ENCODE results near the gene KLLN. TPM values are rescaled to one million over a fixed set of nuclear protein-coding genes. Genes with fewer than 3 reads are reported as not detected.
"Not testable (repeated sequence)": the region's sequence is repeated elsewhere in the genome, so short reads cannot be mapped to it uniquely, and the experiment has no call there.

The KLLN gene
- 0.41 and 0.43 TPM in 2 replicates for total RNA-seq (2014; rRNA removed; shearing (Covaris generic))

- DNase-seq (ENCODE audit: low spot score), result peak; percentile 77
These were observed at the start of gene KLLN, which contains the start of gene PTEN for GRCh38 chr10:87863053-87863943. Gene KLLN (minus strand): TSS chr10:87863533. CDS start chr10:87862487, 1,046 bp downstream. Gene PTEN (plus strand): TSS chr10:87863625. CDS start chr10:87864470, 845 bp downstream.

- not testable (repeated sequence) for DNase-seq (ENCODE audit: low spot score)
These were observed 40.1 kb upstream of the KLLN start for GRCh38 chr10:87903396-87903795.

GRCh38 chr10:87897957-87898356 lies 34.6 kb upstream of the KLLN start:
- not testable (repeated sequence) for DNase-seq (ENCODE audit: low spot score)

- DNase-seq (ENCODE audit: low spot score), result no peak
These were observed 32.9 kb upstream of the KLLN start for GRCh38 chr10:87896216-87896615.

GRCh38 chr10:87895430-87895829 lies 32.1 kb upstream of the KLLN start:
- no peak for DNase-seq (ENCODE audit: low spot score)

- no peak for DNase-seq (ENCODE audit: low spot score)
These were observed 24.4 kb upstream of the KLLN start for GRCh38 chr10:87887548-87888289.

- no peak for DNase-seq (ENCODE audit: low spot score)
These were observed 23.8 kb upstream of the KLLN start for GRCh38 chr10:87887146-87887545.

GRCh38 chr10:87886635-87887034 lies 23.3 kb upstream of the KLLN start:
- no peak for DNase-seq (ENCODE audit: low spot score)

GRCh38 chr10:87882555-87883294 lies 19.4 kb upstream of the KLLN start:
- DNase-seq (ENCODE audit: low spot score), result no peak

- not testable (repeated sequence) for DNase-seq (ENCODE audit: low spot score)
These were observed 18.2 kb upstream of the KLLN start for GRCh38 chr10:87881373-87882059.

GRCh38 chr10:87880336-87880735 lies 17.0 kb upstream of the KLLN start:
- no peak for DNase-seq (ENCODE audit: low spot score)

- no peak for DNase-seq (ENCODE audit: low spot score)
These were observed 15.5 kb upstream of the KLLN start for GRCh38 chr10:87878664-87879459.

- DNase-seq (ENCODE audit: low spot score), result no peak
These were observed 12.7 kb upstream of the KLLN start for GRCh38 chr10:87875929-87876571.

GRCh38 chr10:87873656-87874055 lies 10.3 kb upstream of the KLLN start:
- no peak for DNase-seq (ENCODE audit: low spot score)

- no peak for DNase-seq (ENCODE audit: low spot score)
These were observed 9.5 kb upstream of the KLLN start for GRCh38 chr10:87872828-87873227.

GRCh38 chr10:87869773-87870551 lies 6.6 kb upstream of the KLLN start:
- DNase-seq (ENCODE audit: low spot score), result no peak

GRCh38 chr10:87869139-87869538 lies 5.8 kb upstream of the KLLN start:
- not testable (repeated sequence) for DNase-seq (ENCODE audit: low spot score)

GRCh38 chr10:87868277-87868676 lies 4.9 kb upstream of the KLLN start:
- DNase-seq (ENCODE audit: low spot score), result no peak

GRCh38 chr10:87867453-87867852 lies 4.1 kb upstream of the KLLN start:
- DNase-seq (ENCODE audit: low spot score), result no peak
